GM18861 (cell line): ENCODE results near the gene FAM53B.

Experiments used
- ATAC-seq: cut with Tn5 transposase; IDR thresholded peaks from one replicate; pipeline ENCODE4 v1.9.1; 2021; ENCODE audit not compliant: unreplicated experiment

Gene FAM53B

GRCh38 chr10:124728830-124729661 lies 15.1 kb downstream of the FAM53B start:
- no peak for ATAC-seq

- no peak for ATAC-seq
Measured at GRCh38 chr10:124728071-124728829, 15.9 kb downstream of the FAM53B start.

- ATAC-seq, result no peak
Measured at GRCh38 chr10:124727361-124727960, 16.7 kb downstream of the FAM53B start.

- ATAC-seq, result no peak
Measured at GRCh38 chr10:124725791-124726190, 18.4 kb downstream of the FAM53B start.

- ATAC-seq, result no peak
Measured at GRCh38 chr10:124725171-124725631, 19.0 kb downstream of the FAM53B start.

GRCh38 chr10:124724279-124725027 lies 19.7 kb downstream of the FAM53B start:
- no peak for ATAC-seq

- ATAC-seq, result no peak
Measured at GRCh38 chr10:124723826-124724225, 20.4 kb downstream of the FAM53B start.

- ATAC-seq, result peak; percentile 55
Measured at GRCh38 chr10:124722798-124723783, 21.1 kb downstream of the FAM53B start.

- ATAC-seq, result no peak
Measured at GRCh38 chr10:124721330-124722045, 22.7 kb downstream of the FAM53B start.

GRCh38 chr10:124719213-124719851 lies 24.8 kb downstream of the FAM53B start:
- peak; percentile 28 for ATAC-seq

GRCh38 chr10:124717911-124718741 lies 26.1 kb downstream of the FAM53B start:
- peak; percentile 70 for ATAC-seq

GRCh38 chr10:124717041-124717757 lies 27.0 kb downstream of the FAM53B start:
- ATAC-seq, result no peak

GRCh38 chr10:124716369-124716768 lies 27.8 kb downstream of the FAM53B start:
- ATAC-seq, result no peak

- ATAC-seq, result no peak
Measured at GRCh38 chr10:124715439-124715838, 28.7 kb downstream of the FAM53B start.

GRCh38 chr10:124713679-124714255 lies 30.4 kb downstream of the FAM53B start:
- ATAC-seq, result no peak

- no peak for ATAC-seq
Measured at GRCh38 chr10:124712704-124713407, 31.3 kb downstream of the FAM53B start.
